Fibroblast of pulmonary artery (primary cell): ENCODE data around the gene ERVW-1.
"Not testable (repeated sequence)": the region's sequence is repeated elsewhere in the genome, so short reads cannot be mapped to it uniquely, and the experiment has no call there.

ENCODE experiments used
- DNase-seq: peaks from one replicate; pipeline ENCODE4 v3.0.0-alpha.2; 2010; ENCODE audit warnings: low read depth
- H3K4me3 ChIP-seq: replicated peaks from 2 replicates; pipeline ENCODE4 v1.5.1; 2011; ENCODE audit warnings: low read depth, mild to moderate bottlenecking, control low read depth, low read length, moderate library complexity
- TF ChIP-seq, protein P1 (sequence below): IDR thresholded peaks from 2 replicates; pipeline ENCODE4 v1.5.1; 2011; ENCODE audit warnings: mild to moderate bottlenecking, control low read depth, low read length, inconsistent platforms; ENCODE audit errors: missing control alignments

ERVW-1 gene

GRCh38 chr7:92485267-92485892 is 7.6 kb upstream of the ERVW-1 start:
- TF ChIP-seq, protein P1, sequence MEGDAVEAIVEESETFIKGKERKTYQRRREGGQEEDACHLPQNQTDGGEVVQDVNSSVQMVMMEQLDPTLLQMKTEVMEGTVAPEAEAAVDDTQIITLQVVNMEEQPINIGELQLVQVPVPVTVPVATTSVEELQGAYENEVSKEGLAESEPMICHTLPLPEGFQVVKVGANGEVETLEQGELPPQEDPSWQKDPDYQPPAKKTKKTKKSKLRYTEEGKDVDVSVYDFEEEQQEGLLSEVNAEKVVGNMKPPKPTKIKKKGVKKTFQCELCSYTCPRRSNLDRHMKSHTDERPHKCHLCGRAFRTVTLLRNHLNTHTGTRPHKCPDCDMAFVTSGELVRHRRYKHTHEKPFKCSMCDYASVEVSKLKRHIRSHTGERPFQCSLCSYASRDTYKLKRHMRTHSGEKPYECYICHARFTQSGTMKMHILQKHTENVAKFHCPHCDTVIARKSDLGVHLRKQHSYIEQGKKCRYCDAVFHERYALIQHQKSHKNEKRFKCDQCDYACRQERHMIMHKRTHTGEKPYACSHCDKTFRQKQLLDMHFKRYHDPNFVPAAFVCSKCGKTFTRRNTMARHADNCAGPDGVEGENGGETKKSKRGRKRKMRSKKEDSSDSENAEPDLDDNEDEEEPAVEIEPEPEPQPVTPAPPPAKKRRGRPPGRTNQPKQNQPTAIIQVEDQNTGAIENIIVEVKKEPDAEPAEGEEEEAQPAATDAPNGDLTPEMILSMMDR: no peak
- DNase-seq: no peak
- H3K4me3 ChIP-seq: no peak overlapping the region

GRCh38 chr7:92484226-92484625 is 6.5 kb upstream of the ERVW-1 start:
- DNase-seq, H3K4me3 ChIP-seq: not testable (repeated sequence)

GRCh38 chr7:92483624-92484023 is 5.9 kb upstream of the ERVW-1 start:
- not testable (repeated sequence) for H3K4me3 ChIP-seq, DNase-seq

DNA sequence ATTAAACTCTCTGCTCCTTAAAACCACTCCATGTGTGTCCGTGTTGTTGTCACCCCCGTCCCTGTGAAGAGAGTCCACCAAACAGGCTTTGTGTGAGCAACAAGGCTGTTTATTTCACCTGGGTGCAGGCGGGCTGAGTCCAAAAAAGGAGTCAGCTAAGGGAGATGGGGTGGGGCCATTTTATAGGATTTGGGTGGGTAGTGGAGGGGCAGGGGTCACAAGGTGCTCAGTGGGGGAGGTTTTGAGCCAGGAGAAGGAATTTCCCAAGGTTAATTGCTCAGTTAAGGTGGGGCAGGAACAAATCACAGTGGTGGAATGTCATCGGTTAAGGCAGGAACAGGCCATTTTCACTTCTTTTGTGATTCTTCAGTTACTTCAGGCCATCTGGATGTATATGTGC is 1.4 kb upstream of the ERVW-1 start:
- H3K4me3 ChIP-seq, DNase-seq: not testable (repeated sequence)

GRCh38 chr7:92478711-92479110 is 965 bp upstream of the ERVW-1 start:
- TF ChIP-seq, protein P1: no peak
- H3K4me3 ChIP-seq: no peak overlapping the region
- no peak for DNase-seq

GRCh38 chr7:92478095-92478494 is 349 bp upstream of the ERVW-1 start:
- no peak for DNase-seq
- TF ChIP-seq, protein P1: no peak
- no peak overlapping the region for H3K4me3 ChIP-seq

DNA sequence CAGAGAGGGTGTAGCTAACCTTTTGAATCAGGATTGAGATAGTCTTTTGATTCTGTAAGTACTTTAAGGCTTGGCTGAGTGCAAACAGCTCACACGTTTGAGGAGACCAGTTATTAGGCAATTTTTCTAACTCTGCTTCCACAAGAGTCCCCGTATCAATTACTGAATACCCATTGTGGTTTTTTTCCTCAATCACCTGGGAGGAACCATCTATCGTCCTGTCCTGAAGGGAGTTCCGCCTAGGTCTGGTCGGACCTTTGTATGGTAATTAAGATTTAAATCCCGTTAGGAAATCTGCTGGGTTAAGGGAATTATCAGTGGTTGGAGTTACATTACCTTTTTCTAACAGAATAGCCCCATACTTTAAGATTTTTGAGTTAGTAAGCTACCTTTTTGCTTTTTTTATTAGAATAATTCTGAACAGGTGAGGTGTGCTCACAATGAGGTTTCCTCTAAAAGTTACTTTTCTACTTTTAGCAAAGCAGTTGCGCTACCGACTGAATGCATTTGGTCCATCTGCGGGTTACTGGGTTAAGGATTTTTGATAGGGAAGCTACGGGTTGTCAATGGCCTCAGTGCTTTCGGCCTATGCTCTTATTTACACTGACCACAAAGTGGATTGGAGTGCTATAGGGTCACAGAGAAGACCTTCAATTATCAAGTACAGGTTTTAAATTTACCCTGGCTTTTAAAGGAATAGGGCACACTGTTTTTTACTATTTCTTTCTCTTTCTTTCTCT is 1.7 kb downstream of the ERVW-1 start:
- H3K4me3 ChIP-seq, DNase-seq: not testable (repeated sequence)

- not testable (repeated sequence) for H3K4me3 ChIP-seq, DNase-seq
Measured at GRCh38 chr7:92475261-92475770, 2.4 kb downstream of the ERVW-1 start.

- H3K4me3 ChIP-seq, DNase-seq: not testable (repeated sequence)
Measured at GRCh38 chr7:92473989-92474388, 3.8 kb downstream of the ERVW-1 start.

- H3K4me3 ChIP-seq, DNase-seq: not testable (repeated sequence)
Measured at GRCh38 chr7:92468589-92468988, 9.2 kb downstream of the ERVW-1 start.

DNA sequence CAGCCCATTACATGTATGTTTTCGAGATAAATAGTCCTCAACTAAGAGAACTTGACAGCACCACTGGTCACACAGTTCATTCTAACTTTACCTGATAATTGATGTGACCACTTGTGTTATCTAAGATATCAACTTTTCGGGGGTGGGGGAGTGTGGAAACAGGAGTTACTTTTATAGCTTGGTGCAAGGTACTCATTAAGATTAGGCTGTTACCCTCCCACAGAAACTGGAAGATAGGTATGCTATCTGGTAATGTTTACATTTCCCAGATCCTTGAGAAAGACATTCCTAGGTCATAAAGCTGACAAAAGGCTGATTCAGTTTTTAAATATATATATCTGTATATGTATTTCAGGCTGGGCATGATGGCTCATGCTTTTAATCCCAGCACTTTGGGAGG is 11.1 kb downstream of the ERVW-1 start:
- TF ChIP-seq, protein P1: no peak
- no peak for DNase-seq
- no peak overlapping the region for H3K4me3 ChIP-seq
